Measurements from ENCODE around the gene PHACTR4. TPM values are rescaled to one million over a fixed set of nuclear protein-coding genes. Genes with fewer than 3 reads are reported as not detected.
A peak's percentile ranks its signal among the peaks of the same experiment; 100 is the strongest.

PHACTR4 gene
- total RNA-seq, result 51.6 and 70.6 TPM in 2 replicates

DNA sequence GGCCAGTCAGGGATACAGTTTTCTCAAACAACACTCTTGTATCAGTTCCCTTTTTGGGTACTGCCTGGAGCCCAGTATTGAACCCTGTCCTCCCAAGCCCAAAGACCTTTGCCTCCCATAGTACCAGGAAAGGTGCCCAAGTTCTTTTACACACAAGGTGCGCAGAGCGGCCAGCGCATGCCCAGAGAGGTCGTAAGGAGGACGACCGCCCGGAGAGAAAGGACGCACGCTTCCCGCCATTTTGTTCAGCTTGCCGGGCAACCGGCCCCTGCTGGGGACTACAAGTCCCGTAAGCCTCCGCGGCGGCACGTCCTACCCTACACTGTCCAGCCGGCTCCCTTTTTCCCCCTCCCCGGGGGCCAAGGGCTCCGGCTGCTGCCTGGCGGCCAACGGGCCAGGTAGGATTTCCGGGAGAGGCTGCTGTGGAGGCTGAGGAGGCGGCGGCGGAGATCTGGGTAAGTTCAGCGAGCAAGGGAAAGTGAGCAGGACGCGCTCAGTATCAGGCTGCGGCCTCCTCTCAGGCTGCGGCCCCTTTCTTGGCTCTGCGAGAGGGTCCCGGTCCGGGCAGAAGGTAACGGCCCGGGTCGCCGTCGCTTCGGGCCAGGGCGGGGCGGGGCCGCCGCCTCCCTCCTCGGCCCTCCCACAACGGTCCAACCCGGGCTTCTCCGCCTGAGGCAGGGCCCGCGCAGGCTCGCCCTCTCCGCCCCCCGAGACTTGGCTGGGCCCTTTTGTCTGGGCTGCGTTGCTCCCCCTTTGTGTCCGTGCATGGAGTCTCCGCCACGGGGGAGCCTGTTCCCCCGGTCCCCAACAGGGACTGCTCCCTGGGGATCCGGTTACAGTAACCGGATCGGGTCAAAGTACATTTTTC lies at the start of gene PHACTR4:
Gene PHACTR4, plus strand, starts transcription at position 370 of the 868 bp plus-strand sequence. CDS start 37,708 bp downstream, outside the sequence.

DNA sequence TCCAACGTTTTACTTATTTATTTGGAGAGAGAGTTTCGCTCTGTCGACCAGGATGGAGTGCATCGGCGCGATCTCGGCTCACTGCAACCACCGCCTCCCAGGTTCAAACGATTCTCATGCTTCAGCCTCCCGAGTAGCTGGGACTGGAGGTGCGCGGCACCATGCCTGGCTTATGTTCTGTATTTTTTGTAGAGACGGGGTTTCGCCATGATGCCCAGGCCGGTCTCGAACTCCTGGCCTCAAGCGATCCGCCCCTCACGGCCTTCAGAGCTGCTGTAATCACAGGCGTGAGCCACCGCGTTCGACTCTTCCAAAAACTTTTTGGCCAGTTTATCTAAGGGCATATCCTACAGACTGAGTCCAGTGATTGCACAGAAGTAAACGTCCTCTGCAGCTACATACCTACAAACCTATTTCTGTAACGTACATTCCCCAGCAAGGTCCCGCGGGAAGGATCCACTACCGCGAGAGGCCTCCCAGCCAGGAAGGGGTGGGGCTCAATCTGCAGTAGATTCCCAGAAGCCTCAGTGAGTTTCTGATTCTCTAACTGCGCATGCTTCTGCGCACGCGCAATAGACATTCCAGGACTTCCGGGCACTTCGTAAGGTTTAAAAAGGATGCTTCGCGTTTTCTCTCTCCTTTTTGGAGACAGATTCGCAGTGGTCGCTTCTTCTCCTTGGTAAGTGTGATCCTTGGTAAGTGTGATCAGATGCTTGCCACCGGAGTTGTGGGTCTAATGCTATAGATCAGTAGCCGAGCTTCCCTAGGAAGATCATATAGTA lies 136.1 kb downstream of the PHACTR4 start, which contains the start of gene RCC1:
Gene RCC1, plus strand, starts transcription at position 638 of the 782 bp plus-strand sequence. CDS start 23,824 bp downstream, outside the sequence.

Small RNAs within 50 kb of the gene (small RNA-seq; reads per million reads assigned to genes)
- gene RF00019 (not detected), gene RNU6ATAC27P (not detected), gene SNORA73A (not detected), gene SNORA73B (3,971 reads per million, percentile 100 among the genes with 10 or more reads in this experiment)

Other genes starting within 250 kb of the PHACTR4 start
- gene PTAFR, start 193.1 kb upstream of the PHACTR4 start, total RNA-seq, result under 0.01 and 0.14 TPM in 2 replicates
- 91.3 and 100 TPM in 2 replicates for gene DNAJC8, start 136.7 kb upstream of the PHACTR4 start, total RNA-seq
- gene ATP5IF1, start 133.6 kb upstream of the PHACTR4 start, total RNA-seq, result 111 and 122 TPM in 2 replicates
- 13.6 and 15.3 TPM in 2 replicates for gene SESN2, start 110.2 kb upstream of the PHACTR4 start, total RNA-seq
- gene MED18, start 40.7 kb upstream of the PHACTR4 start, total RNA-seq, result 16.2 and 16.7 TPM in 2 replicates
- gene RCC1, start 136.3 kb downstream of the PHACTR4 start, total RNA-seq, result 68.4 and 83.0 TPM in 2 replicates
- 34.6 and 35.5 TPM in 2 replicates for gene TRNAU1AP, start 183.3 kb downstream of the PHACTR4 start, total RNA-seq
- gene RAB42, start 222.5 kb downstream of the PHACTR4 start, total RNA-seq, result 0.53 and 1.4 TPM in 2 replicates